ENCODE data around the gene EIF5B.
"Not testable (repeated sequence)": the region's sequence is repeated elsewhere in the genome, so short reads cannot be mapped to it uniquely, and the experiment has no call there.

Gene EIF5B

DNA sequence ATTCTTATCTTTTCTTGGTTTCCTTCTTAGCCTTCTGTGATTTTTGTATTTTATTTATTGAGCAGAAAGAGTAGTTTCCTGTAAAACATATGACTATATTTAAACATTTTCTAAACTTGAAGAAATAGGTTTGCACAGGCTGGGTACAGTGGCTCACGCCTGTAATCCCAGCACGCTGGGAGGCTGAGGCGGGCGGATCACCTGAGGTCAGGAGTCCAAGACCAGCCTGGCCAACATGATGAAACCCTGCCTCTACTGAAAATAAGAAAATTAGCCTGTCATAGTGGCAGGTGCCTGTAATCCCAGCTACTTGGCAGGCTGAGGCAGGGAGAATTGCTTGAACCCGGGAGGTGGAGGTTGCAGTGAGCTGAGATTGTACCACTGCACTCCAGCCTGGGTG, 31.7 kb downstream of the EIF5B start:
- not testable (repeated sequence) for DNase-seq

DNA sequence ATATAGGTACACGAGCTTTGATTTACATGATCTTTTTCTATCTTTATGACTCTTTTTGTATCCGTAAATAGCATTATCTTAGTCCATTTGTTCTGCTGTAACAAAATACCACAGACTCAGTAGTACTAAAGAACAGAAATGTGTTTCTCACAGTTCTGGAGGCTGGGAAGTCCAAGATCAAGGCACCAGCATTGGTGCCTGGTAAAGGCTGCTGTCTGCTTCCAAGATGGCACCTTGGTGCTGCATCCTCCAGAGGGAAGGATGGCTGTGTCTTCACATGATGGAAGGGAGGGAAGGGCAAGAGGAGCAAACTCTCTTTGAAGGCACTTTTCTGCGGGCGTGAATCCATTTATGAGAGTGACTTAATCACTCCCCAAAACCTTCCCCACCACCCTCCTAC, 36.0 kb downstream of the EIF5B start:
- DNase-seq = no peak

DNA sequence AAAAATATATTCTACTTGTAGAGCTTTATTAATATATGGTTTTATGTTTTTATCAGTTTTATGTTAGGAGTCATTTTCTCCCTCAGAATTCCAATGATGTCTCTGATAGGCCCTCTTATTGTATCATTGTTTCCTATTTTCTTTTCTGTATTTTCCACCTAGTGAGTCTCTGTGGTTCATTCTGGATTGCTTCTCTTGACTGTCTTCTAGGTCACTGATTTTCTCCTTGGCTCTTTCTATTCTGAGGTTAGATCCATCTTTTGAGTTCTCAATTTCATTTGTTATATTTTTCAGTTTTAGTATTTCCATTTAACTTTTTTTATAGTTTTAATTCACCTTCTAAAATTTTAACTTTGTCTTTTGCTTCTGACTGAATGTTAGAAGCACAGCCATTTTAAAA, 37.6 kb downstream of the EIF5B start:
- DNase-seq = no peak

DNA sequence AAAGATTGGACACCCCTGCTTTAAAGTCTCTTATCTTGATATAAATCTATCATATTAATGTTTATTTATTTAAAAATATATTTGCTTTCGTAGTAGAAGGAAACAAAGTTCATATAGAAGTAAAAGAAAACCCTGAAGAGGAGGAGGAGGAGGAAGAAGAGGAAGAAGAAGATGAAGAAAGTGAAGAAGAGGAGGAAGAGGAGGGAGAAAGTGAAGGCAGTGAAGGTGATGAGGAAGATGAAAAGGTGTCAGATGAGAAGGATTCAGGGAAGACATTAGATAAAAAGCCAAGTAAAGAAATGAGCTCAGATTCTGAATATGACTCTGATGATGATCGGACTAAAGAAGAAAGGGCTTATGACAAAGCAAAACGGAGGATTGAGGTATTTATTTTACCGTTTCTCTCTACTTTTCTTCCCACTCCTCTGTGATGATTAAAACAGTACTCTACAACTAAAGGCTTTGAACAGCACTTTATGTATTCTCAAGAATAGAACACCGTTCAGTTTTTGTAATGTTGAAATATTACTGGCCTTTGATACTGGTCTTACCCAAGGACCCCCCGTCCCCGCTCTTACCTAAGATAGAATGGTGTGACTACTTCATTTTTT, 39.2 kb downstream of the EIF5B start:
- no peak for DNase-seq

DNA sequence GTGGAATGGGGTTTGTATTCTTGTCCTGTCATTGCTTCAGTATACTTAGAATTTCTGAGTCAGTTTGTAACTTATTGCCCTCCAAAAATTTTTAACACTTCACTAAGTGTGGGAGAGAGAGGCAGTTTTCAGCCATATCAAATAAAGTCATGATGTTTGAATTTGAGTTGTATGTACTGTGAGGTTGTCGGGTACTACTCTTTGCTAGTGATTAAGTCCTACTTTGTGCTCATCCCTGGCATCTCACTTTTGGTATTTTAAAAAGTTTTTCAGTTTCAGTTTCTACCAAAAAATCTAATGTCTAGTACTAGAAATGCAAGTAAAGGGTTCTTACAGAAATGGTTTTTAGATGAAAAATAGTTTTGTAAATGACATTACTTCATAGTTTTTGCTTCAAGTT, 40.7 kb downstream of the EIF5B start:
- no peak for DNase-seq

DNA sequence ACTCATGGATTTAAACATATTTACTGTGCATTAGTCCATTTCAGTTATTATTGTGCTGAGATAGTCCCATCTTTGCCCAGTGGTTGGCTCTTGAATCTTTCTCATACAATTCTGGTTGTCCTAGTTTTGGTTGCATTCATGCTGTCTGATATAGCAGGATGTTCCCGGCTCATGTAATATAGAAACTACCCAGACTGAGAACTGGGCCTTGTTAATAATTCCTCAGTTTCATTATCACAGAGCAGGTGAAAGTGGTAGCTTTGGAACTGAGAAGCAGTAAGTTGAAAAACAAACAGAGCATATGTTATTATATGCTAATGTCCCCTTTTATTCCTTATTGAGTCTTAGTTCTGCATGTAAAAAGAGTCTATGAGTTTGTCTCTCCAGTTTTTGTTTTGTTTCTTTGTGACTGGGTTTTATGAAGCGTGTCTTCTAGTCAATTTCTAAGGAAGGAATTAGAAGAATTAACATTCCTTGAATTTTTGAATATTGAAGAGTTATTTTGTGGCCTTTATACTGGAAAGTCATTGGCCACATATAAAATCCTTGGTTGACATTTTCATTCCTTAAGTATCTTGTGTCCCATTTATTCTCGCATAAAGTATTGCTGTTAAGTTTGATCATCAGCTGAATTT, 43.3 kb downstream of the EIF5B start:
- DNase-seq = no peak

DNA sequence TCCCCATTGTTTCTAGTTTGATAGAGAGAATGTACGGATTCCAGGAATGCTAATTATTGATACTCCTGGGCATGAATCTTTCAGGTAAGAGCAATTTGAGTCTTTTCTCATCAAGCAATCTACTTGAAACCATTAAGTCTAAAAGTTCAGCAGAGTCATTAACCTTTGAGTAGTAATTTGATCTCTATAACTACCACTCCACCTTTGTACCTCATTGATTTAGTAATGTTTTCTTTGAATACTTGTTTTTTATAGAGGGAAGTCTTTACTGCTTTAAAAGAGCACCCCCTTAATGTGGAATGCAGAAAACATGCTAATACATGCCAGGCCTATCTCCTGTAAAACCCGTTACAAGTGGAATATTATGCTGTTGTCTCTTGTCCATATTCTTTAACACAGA, 45.0 kb downstream of the EIF5B start:
- no peak for DNase-seq

DNA sequence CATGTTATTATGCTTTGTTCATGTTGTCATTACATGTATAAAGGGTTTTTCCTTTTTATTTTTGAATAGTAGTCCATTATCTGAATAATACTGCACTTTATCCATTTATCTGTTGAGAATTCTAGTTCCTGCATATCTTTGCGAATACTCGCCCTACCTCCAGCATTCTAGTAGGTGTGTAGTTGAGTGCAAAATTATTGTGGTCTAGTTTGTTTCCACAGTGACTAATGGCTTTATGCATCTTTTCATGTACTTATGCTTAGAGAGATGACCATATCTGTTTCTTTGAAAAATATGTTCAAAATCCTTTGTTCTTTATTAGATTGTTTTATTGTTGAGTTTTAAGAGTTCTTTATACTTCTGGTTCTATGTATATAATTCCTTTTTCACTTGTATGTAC, 48.8 kb downstream of the EIF5B start:
- DNase-seq = no peak

DNA sequence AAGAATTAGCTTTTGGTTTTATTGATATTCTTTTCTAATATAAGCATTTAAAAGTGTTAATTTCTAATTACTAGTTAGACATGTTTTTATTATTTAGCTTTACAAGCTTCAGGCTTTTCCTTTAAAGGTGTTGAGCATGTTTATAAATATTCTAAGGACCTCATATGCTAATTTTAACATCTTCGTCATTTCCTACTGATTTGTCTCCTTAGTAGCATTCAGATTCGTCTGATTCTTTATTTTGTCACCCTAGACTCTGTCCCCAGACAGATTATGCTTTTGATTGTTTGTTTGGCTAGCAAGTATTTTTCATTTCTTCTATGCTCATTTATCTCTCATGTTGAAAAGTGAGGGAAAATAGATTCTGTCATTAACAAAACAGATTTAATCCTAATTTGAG, 51.7 kb downstream of the EIF5B start:
- DNase-seq = no peak

DNA sequence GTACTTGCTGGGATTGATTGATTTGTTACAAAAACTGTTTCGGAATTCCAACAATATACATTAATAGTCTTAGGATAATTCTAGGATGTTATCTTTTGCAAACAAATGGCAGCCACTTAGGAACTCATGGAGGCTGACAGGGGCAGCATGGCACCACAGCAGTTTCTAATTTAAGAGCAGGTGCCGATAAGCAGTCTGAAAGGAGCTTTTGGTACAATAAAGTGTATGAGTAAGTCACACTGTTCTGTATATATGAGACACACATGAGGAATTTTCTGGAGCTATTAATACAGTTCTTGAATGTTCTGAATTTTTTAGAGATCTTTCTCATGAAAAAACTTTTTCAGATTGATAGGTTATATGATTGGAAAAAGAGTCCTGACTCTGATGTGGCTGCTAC, 52.2 kb downstream of the EIF5B start:
- no peak for DNase-seq

DNA sequence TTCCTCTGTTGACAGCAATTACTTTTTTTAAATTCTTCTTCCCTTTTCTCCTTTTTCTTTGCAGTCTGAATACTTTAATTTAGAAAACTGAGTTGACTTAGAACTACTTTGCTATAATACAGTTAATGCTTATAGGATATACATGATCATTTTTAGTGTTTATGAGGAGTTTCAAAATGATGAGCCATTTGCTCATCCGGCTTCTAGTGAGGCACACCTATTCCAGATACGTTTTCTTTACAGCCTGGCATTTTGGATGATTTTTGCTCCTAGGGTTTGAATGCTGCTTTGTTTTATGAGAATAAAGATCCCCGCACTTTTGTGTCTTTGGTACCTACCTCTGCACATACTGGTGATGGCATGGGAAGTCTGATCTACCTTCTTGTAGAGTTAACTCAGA, 52.8 kb downstream of the EIF5B start:
- no peak for DNase-seq

DNA sequence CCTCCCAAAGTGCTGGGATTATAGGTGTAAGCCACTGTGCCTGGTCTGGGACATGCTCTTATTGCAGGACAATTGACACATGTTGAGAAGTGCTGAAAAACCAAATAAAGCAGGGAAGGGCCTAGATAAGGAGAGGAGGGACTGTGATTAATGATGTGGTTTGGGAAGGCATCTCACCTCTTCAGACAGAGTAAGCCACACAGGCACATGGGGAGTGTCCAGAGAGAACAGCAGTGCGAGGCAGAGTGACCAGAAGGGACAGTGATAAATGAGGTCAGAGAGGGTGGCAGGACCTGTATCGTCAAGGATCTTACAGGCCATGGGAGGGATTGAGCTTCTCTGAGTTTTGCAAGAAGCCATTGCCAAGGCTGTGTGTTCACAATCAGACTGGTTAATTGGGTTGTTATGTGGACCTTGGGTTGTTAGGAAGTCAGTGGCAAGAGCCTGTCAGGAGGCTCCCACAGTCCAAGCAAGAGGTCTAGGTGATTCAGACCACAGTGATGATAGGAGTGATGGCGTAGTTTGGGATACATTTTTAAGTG, 58.5 kb downstream of the EIF5B start:
- no peak for DNase-seq

DNA sequence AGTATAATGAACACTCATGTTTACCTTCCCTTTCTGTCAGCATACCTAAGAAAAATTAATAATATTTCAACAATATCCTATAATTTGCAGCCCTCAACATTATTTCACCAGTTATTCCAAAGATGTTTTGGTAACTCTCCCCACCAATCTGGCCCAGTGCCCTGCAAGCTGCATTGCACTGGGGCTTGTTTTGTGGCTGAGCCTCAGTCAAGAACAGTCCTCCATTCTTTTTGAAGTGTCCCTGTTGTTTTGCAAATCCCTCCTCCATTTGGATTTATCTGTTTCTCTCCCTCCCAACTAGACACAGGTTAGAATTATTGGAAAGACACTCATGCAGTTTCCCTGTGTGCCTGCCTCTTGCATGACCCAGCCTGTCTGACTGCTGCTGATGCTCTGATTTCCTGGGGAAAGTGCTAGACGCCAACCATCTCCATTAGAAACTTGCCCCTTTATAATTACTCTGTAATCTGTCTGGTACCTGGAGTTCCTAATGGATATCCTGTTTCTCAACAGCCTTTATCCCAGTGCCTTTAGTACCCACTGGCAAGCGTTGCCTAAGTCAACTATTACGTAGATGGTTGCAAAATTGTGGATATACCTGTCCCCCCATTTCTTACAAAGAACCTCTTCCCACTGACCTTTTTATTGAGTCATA, 60.2 kb downstream of the EIF5B start:
- DNase-seq = no peak

DNA sequence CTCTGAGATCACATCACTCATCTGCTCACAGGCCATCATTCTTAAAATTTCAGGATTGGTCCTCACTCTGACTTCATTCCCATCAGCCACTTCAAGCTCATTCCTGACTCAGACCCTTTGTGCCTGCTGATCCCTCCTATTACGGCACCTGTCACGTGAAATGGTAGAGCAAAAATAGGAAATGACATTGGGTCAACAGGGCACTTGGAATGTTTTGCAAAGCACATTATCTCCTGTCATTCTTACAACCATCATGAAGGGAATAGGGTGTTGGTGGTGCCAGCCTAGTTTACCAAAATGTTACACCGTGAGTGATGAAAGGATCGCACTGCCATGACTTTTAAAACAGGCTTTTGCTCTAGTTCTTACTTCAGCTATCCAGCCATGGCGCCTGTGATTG, 61.1 kb downstream of the EIF5B start:
- no peak for DNase-seq

DNA sequence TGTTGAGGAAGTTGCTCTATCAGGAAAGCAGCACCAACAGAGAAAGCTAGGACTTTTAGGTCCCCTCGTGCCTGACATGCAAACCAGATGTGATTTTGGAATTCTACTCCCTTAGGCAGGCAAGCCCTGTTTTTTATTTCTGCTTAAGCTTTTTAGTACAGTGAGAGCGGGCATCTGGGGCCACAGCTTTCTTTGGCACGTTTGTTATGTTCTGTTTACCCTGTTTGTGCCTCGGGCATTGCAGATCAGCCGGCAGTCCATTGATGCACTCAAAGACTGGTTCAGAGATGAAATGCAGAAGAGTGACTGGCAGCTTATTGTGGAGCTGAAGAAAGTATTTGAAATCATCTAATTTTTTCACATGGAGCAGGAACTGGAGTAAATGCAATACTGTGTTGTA, 61.9 kb downstream of the EIF5B start:
- no peak for DNase-seq

DNA sequence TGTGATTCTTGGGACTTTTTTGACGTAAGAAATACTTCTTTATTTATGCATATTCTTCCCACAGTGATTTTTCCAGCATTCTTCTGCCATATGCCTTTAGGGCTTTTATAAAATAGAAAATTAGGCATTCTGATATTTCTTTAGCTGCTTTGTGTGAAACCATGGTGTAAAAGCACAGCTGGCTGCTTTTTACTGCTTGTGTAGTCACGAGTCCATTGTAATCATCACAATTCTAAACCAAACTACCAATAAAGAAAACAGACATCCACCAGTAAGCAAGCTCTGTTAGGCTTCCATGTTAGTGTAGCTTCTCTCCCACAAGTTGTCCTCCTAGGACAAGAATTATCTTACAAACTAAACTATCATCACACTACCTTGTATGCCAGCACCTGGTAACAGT, 62.6 kb downstream of the EIF5B start:
- no peak for DNase-seq

DNA sequence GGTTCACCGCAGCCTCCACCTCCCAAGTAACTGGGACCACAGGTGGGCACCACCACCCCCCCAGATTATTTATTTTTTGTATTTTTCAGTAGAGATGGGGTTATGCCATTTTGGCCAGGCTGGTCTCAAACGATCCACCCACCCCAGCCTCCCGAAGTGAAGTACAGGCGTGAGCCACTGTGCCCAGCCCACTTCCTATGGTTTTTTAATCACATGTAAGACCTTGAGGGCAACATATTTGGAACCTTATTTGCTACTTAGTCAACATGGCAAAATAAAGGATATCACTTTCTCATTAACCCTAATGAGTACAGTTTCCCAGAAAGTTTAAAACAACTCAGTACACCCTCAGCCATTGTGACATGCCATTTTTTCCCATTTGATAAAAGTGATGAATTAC, 64.7 kb downstream of the EIF5B start:
- DNase-seq = no peak

DNA sequence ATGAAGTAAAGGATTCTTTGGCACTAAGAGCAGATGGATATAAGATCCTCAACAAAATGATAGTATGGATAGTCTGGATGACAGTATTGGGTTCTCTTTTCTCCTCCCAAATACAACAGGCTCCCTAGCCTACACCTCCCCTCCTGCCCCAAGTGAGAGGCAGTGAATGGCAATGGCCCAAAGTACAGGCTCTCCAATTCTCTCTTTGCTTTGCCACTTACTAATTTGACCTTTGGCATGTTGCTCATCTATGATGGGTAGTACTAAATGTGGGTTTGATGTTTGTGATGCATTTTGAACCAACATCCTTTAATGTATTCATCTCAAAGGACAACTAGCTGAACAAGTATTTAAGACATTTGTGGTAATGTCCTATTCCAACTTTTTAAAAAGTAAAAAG, 65.9 kb downstream of the EIF5B start:
- DNase-seq = no peak

DNA sequence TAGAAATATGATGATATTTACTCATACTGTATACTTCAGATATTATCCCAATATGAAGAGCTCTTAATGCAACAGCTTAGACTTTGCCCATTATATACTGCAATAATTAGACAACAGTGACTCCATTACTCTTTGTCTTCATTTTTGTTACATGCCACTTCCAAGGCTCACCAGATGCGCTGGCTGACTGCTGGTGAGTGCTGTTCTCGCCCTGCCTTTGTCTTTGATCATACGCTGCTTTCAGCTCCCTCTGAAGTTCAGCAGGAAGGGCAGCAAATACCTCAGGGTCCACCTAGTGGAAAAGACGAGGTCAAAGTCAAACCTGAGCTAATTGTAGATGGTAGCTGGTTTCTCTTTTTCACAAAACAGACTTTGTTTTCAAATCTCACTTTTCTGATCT, 66.3 kb downstream of the EIF5B start:
- no peak for DNase-seq

DNA sequence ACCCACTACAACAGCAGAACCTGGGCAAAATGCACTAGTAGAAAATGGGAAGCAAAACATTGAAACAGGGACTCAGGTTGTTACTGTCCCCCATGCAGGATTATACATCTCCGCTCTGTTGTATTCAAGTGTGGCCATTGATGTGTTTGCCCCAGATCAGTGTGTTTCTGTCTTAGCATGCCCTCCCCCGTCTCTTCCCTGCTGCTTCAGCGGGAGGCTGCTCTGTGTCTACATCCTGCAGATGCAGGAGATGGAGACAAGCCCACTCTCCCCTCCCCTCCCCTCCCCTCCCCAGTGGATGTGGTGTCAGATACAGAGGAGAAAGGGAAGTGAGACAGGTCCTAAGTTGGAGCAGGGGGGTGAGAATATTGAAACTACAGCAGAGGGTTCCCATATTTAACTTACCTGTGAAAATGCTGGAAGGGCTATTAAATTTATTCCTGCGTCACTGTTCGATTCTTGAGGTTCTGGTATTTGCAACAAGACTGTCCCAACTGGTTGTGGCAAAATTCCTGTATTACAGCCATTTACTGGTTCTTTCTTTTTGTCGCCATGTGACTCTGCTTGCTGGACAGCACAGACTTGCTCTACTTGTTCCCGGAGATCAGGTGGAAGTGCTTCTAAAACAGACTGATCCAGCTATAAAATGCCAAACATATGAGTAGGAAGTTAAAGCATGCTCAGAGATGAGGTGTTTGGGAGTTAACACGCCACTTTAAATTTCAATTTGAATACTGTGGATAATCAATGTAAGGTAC, 67.0 kb downstream of the EIF5B start:
- DNase-seq = no peak

DNA sequence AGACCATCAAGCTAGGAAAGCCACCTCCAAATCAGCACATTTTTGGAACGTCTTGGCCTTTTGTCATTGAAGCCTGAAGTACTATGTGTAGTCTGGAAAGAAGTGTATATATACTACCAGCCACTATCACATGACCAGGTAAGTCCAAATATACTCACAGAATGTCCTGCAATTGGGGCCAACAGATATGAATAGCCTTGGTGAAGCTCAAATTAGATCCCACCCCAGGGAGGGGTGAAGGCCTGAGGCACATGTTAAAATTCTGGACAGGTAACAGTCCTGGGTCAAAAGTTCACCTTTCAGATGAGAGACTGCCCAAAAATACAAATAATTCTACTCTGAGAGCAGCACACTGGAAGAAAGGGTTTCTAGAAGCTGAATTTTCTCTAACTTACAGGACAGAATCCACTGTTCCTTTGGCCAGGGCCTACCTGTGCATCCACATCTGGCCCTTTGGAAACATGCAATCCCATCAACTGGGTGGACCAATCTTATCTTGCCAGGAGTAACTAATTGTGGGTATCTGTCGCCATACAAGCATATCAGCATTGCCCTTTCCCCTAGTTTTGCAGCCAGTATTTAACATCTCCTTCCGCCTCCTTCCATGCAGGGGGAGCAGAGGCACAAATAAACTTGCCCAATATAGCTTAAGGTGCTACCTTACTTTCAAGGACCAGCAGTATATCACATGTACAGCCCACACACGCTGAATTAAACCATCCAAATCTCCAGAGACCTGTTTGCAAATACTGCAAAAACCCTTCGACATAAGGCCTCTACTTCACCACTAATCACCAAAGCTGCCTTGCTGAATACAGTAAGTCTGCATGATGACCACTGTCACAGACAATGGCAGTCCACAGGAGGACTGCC, 67.8 kb downstream of the EIF5B start:
- no peak for DNase-seq

DNA sequence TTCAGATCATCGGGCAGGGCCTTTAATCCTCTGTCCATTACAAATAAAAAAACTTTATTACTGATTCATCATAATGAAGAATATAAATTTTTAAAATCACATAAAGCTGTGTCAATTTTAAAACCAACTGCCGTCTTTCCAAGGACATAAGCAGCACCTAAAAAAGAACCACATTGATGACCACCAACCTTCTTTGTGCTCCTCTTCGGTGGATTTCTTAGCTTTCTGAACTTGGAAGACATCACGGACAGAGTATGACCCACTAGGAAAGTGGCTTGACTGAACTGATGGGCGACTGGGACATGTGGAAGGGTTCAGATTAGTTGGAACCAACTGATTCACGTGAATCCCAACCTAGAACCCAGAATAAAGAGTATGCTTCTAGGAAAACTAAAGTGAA, 68.9 kb downstream of the EIF5B start:
- no peak for DNase-seq

DNA sequence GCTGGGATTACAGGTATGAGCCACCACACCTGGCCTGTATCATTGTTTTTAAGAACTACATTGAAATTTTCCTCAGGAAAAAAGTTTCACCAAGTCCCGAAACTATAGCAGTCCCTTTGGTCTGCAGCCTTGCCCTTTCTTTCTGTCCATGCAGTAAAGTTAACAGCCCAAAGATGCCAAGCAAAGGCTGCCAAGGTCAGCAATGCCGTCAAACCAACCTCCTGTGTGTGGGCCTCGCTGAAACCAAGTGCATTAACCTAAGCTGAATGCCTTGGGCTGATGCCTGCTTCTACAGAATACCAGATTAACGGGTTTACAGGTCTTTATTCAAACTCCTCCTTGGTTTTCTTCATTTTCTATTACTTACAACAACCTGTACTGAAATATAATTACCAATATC, 73.1 kb downstream of the EIF5B start:
- no peak for DNase-seq

Data from CD4-positive, alpha-beta T cell treated with Interleukin-10 for 1 hour (primary cell).